Left lung (tissue), 10 donors: ENCODE measurements around the gene PIGL. TPM values are rescaled to one million over a fixed set of nuclear protein-coding genes. Genes with fewer than 3 reads are reported as not detected.

ENCODE experiments used
- ATAC-seq: fragments of 200-7000 bp; cut with Tn5 transposase; one replicate; pipeline ENCODE4 v1.9.1; 2020; ENCODE audit warnings: moderate library complexity
- DNase-seq, 4 donors: peaks; one replicate each; pipeline ENCODE4 v3.0.0-alpha.2; 2013 to 2020
- H3K27ac ChIP-seq, 2 donors: fragments of 200-600 bp; sonication (generic) in 1 of 2; one replicate each; pipeline versions ENCODE4 v1.5.0 to v1.8.0; 2020 to 2021
- H3K27me3 ChIP-seq, 2 donors: fragments of 200-600 bp; sonication (generic) in 1 of 2; one replicate each; pipeline versions ENCODE4 v1.5.0 to v1.8.0; 2020 to 2021
- H3K36me3 ChIP-seq, 2 donors: fragments of 200-600 bp; sonication (generic) in 1 of 2; one replicate each; pipeline versions ENCODE4 v1.5.0 to v1.8.0; 2020 to 2021
- H3K4me1 ChIP-seq, 2 donors: fragments of 200-600 bp; one replicate each; pipeline ENCODE4 v1.8.0; 2021
- H3K4me3 ChIP-seq, 2 donors: fragments of 200-600 bp; sonication (generic) in 1 of 2; one replicate each; pipeline versions ENCODE4 v1.5.0 to v1.8.0; 2020 to 2021; ENCODE audit warnings: mild to moderate bottlenecking in 1 of 2
- H3K9me3 ChIP-seq, 2 donors: fragments of 200-600 bp; sonication (generic) in 1 of 2; one replicate each; pipeline versions ENCODE4 v1.5.0 to v1.8.0; 2020 to 2021
- intact Hi-C, 2 donors: fragments of 100-400 bp; cut with DNase I; formaldehyde crosslinking; loops; one replicate each; pipeline versions ENCODE4 v1.11.2 to v1.14.2; 2022
- polyA plus RNA-seq, 6 donors: library from polyadenylated mRNA; unstranded; fragments of 120-200 nt; gene quantifications; one replicate each; pipeline ENCODE4 v1.2.1, GENCODE V29; 2013; ENCODE audit not compliant: insufficient read length in 6 of 6
- total RNA-seq, 2 donors: library from RNA; stranded (reverse); fragmentation: NEBNext Ultra II Directional; extraction: Animal tissue kit (Norgen Biotek cat#: 25700); gene quantifications; one replicate each; pipeline ENCODE4 v1.2.1, GENCODE V29; 2021
- TF ChIP-seq, protein P1 (sequence below), 2 donors: fragments of 200-600 bp; sonication (generic) in 1 of 2; IDR thresholded peaks; one replicate each; pipeline versions ENCODE4 v1.5.0 to v1.8.0; 2021; ENCODE audit warnings: antibody characterized with exemption in 2 of 2
- donor health status: DM: no; HTN: yes; CAD: no.
- donor health status: DM: no; HTN: no; CAD: no.

Gene PIGL
- total and polyA plus RNA-seq, 8 donors = 15.9 to 56.0 (median 40.5) TPM

DNA sequence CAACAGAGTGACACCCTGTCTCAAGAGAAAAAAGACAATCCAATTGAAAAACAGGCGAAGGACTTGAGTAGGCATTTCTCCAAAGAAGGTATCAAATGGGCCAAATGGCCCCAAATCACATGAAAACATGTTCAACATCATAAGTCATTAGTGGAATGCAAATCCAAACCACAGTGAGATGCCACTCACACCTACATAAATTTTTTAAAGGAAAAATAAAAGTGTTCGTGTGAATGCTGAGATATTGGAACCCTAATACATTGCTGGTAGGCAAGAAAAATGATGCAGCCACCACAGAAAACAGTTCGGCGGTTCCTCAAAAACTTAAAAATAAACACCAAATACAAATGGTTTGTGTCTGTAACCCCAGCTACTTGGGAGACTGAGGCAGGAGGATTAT lies 45.2 kb downstream of the PIGL start:
- no peak overlapping the region for H3K27ac ChIP-seq
- intact Hi-C loops = no loop called here
- no peaks in the 10 kb centered on the region for H3K9me3 ChIP-seq
- H3K4me3 ChIP-seq = no peak overlapping the region
- ATAC-seq (no peak), DNase-seq (no peak)
- TF ChIP-seq, protein P1, sequence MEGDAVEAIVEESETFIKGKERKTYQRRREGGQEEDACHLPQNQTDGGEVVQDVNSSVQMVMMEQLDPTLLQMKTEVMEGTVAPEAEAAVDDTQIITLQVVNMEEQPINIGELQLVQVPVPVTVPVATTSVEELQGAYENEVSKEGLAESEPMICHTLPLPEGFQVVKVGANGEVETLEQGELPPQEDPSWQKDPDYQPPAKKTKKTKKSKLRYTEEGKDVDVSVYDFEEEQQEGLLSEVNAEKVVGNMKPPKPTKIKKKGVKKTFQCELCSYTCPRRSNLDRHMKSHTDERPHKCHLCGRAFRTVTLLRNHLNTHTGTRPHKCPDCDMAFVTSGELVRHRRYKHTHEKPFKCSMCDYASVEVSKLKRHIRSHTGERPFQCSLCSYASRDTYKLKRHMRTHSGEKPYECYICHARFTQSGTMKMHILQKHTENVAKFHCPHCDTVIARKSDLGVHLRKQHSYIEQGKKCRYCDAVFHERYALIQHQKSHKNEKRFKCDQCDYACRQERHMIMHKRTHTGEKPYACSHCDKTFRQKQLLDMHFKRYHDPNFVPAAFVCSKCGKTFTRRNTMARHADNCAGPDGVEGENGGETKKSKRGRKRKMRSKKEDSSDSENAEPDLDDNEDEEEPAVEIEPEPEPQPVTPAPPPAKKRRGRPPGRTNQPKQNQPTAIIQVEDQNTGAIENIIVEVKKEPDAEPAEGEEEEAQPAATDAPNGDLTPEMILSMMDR (IDR thresholded peaks at IDR 0.05) = no peak
- peaks cover 0 to 2% of the 10 kb centered on the region in 2 donors for H3K4me1 ChIP-seq
- no peaks in the 10 kb centered on the region for H3K27me3 ChIP-seq
- H3K36me3 ChIP-seq = no peaks in the 10 kb centered on the region

DNA sequence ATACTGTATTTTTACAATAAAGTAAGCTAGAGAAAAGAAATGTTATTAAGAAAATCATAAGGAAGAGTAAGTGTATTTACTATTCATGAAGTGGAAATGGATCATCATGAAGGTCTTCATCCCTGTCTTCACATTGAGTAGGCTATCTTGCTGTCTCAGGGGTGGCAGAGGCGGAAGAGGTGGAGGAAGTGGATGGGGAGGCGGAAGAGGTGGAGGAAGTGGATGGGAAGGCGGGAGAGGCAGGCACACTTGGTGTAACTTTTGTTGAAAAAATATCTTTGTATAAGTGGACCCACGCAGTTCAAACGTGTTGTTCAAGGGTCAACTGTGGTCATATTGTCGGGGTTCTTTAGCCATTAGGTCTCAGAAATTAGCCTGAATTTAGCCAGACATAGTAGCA lies 50.2 kb downstream of the PIGL start:
- intact Hi-C loops = no loop called here
- Histone ChIP-seq H3K27ac (peak overlapping the region in 1 of 2 donors; percentile 82), H3K9me3 (no peaks in the 10 kb centered on the region), H3K27me3 (no peaks in the 10 kb centered on the region), H3K4me3 (no peak overlapping the region), H3K36me3 (no peaks in the 10 kb centered on the region), H3K4me1 (peaks cover 0 to 22% of the 10 kb centered on the region in 2 donors)
- TF ChIP-seq, protein P1 (IDR thresholded peaks at IDR 0.05) = no peak
- ATAC-seq (no peak), DNase-seq (no peak)

- intact Hi-C loops = no loop called here
- no peak overlapping the region for H3K4me3 ChIP-seq
- TF ChIP-seq, protein P1 (IDR thresholded peaks at IDR 0.05) = no peak
- H3K36me3 ChIP-seq = no peaks in the 10 kb centered on the region
- H3K27ac ChIP-seq = peak overlapping the region in 1 of 2 donors; percentile 19
- DNase-seq = peak in 1 of 4 donors; percentile 35
- H3K27me3 ChIP-seq = no peaks in the 10 kb centered on the region
- H3K9me3 ChIP-seq = no peaks in the 10 kb centered on the region
- H3K4me1 ChIP-seq = peaks cover 0 to 22% of the 10 kb centered on the region in 2 donors
- ATAC-seq = peak; percentile 36
Observed at GRCh38 chr17:16269658-16270057, 52.6 kb downstream of the PIGL start.

DNA sequence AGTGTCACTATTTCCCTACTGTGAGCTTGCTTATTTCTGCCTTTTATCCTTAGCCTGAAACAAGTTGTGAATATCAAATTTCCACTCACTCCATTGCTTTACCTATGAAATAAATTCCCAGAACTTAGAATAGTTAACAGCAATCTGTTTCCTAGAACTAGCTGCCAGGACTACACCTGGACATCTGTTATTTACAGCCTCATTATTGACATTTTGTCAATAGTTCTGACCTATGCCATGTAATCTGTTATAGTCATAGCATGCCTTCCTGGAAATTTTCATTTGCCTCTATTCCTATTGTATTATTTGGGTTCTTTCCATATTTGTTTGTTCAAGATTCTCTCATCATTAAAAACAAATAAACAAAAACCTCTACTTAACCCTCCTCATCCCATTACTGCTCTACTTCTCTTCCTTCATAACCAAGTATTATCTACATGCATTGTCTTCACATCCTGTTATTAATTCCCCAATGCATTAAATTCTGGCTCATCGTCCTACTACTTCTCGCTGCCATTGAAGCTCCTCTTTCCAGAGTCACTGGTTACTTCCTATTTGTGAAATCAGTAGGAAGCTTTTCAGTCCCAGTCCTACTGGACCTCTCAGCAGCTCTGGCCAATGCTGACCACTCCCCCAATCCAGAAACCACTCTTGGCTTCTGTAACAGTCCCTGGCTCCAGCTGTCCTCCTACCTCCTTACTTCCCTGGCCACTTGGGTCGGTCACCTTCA lies 55.3 kb downstream of the PIGL start:
- DNase-seq = no peak

DNA sequence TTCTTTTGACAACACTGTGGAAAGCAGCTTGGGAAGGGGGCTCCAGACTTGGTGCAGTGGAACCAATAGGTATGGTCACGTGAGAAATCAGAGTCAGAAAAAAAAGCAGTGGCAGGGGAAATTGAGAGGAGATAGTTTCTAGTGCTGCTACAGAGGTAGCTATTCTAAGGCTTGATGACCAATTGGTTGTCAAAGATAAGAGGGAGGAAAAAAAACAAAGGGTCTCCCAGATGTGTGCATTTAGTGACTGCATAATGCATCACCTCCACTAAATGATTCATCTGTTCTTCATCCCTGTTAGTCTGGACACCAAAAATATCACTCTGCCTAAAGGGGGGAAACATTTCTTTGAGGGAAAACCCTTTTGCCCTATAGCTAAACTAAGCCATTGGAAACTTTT lies 56.5 kb downstream of the PIGL start:
- Histone ChIP-seq H3K4me1 (peaks cover 0 to 8% of the 10 kb centered on the region in 2 donors), H3K4me3 (no peak overlapping the region), H3K27ac (no peak overlapping the region), H3K27me3 (no peaks in the 10 kb centered on the region), H3K36me3 (no peaks in the 10 kb centered on the region), H3K9me3 (peaks cover 0 to 13% of the 10 kb centered on the region in 2 donors)
- TF ChIP-seq, protein P1 (IDR thresholded peaks at IDR 0.05) = no peak
- intact Hi-C loops = no loop called here
- DNase-seq (no peak), ATAC-seq (no peak)

More for the DNA sequence above, 55.3 kb downstream of the PIGL start:
- TF ChIP-seq, protein P1 (IDR thresholded peaks at IDR 0.05) = no peak
- H3K4me3 ChIP-seq = no peak overlapping the region
- peaks cover 0 to 8% of the 10 kb centered on the region in 2 donors for H3K9me3 ChIP-seq
- H3K36me3 ChIP-seq = no peaks in the 10 kb centered on the region
- intact Hi-C loops = no loop called here
- H3K27ac ChIP-seq = no peak overlapping the region
- no peaks in the 10 kb centered on the region for H3K27me3 ChIP-seq
- H3K4me1 ChIP-seq = peaks cover 0 to 20% of the 10 kb centered on the region in 2 donors
- ATAC-seq = no peak
